GM18858 (cell line): ENCODE results near the gene TNRC6C.

Source experiments
- ATAC-seq: cut with Tn5 transposase; IDR thresholded peaks from one replicate; pipeline ENCODE4 v1.9.1; 2021; ENCODE audit not compliant: unreplicated experiment

Gene TNRC6C

GRCh38 chr17:78010759-78011158, 52.3 kb downstream of the TNRC6C start:
- ATAC-seq = no peak

GRCh38 chr17:78012428-78012827, 53.9 kb downstream of the TNRC6C start:
- ATAC-seq = no peak

DNA sequence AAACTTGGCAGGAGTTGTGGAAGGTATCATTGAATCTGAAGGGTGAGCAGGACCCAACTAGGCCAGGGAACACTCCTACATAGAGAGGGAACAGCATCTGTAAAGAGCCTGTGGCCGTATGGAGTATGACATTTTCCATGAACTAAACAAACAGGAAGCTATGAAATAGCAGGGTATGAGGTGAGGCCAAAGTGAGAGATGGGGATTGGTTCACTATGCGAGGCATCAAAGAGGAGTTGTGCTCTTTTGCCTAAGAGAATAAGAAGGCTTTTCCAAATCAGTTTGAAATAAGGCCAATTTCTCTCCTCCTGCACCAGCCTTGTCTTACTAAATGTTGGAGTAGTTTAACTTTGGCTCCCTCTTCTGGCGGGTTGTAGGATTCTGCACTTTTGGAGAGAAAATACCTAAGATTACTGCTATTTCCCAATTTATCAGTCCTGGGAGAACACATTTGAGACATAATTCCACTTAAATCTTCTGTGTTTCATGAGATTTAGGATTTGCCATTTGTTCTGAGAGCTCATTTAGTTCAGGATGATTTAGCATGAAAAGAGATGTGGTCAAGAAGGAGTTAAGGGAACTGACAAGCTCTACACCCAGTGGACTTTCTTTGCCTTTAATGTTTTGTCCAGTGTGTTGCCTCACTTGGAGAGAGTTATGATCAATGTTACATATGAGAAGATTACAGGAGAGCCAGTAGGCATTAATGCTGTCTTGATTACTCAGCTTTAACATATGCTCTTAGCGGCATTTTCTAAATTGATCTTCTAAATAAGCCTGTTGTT, 55.4 kb downstream of the TNRC6C start:
- no peak for ATAC-seq

GRCh38 chr17:78014646-78015045, 56.1 kb downstream of the TNRC6C start:
- ATAC-seq = no peak

- no peak for ATAC-seq
Measured at GRCh38 chr17:78016852-78017251, 58.3 kb downstream of the TNRC6C start.

- no peak for ATAC-seq
Measured at GRCh38 chr17:78019367-78019975, 61.0 kb downstream of the TNRC6C start.

GRCh38 chr17:78019976-78020716, 61.6 kb downstream of the TNRC6C start:
- ATAC-seq = no peak

GRCh38 chr17:78020717-78021108, 62.2 kb downstream of the TNRC6C start:
- no peak for ATAC-seq

DNA sequence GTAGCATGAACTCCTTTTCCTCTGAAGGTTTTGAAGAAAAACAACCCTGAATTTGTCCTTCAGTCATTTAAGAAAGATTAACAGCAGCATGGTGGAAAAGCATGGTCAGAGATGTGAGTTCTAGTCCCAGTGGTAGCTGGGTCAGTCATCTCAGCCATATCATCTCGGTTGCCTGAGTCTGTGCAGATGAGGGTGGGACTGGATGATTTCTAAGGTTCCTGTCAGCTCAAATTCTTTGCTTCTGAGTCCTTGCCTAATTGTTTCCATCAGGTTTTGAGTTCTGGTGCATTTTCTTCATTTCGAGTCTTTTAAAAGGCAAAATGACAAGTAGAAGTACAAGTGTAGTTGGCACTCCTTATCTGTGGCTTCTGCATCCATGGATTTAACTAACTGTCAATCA, 63.9 kb downstream of the TNRC6C start:
- ATAC-seq = no peak

DNA sequence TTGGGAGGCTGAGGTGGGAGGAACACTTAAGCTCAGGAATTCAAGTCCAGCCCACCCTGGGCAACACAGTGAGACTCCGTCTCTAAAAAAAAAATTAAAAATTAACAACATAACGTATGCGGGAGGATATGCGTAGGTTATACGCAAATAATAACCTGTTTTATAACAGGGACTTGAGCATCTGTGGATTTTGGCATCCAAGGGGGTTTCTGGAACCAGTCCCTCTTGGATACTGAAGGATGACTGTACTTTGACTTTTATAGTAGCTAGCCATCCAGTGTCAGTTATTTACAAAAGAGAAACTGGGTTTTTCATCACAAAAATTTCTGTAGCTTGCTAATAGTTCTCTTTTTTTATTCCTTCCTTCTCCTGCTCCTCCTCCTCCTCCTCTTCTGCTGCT, 64.5 kb downstream of the TNRC6C start:
- no peak for ATAC-seq

DNA sequence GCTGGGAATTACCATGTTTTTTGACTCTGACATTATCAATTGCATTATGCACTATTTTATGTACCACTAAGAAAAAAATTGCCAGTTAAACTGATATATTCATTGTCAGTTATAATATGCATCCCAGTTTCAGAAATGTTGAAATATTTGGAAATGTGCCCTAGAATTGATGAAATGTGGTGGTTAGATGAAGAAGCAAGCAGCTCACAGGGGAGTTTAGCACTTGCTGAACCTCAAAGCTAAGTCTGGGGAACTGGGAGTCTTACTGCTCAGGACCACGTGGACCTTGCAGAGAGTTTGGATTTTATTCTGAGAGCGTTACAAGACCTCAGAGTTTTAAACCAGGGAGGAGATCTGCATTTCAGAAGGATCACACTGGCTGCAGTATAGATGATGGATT, 67.9 kb downstream of the TNRC6C start:
- no peak for ATAC-seq

DNA sequence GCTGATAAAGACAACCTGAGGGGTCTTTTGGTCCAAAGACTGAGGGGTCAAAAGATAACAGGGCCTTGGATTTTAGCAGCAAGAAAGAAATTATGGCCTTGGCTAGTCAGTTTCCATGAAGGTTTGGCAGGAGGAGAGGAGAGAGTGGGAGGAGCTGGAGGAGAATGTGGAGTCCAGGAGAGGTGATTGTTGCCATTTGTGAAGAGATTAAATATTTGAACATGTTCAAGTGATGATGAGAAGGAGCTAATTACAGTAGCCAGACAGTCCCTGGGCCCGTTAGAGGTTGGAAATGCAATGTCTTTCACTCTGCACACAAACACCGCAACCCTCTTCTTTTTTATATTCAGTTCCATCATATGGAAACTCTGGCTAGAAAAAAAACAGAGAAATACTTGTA, 68.6 kb downstream of the TNRC6C start:
- ATAC-seq = no peak

DNA sequence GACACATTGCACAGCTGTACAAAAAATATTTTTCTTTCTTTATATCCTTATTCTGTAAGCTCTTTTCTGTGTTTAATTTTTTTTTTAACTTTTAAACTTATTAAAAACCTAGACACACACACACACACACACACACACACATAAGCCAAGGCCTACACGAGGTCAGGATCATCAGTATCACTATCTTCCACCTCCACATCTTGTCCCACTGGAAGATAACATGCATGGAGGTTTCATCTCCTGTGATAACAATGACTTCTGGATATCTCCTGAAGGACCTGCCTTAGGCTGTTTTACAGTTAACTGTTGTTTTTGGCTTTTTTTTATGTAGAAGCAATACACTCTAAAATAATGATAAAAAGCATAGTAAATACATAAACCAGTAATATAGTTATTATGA, 71.2 kb downstream of the TNRC6C start:
- ATAC-seq = no peak

- ATAC-seq = no peak
Measured at GRCh38 chr17:78031435-78031834, 72.9 kb downstream of the TNRC6C start.

- ATAC-seq = no peak
Measured at GRCh38 chr17:78032166-78032565, 73.7 kb downstream of the TNRC6C start.

DNA sequence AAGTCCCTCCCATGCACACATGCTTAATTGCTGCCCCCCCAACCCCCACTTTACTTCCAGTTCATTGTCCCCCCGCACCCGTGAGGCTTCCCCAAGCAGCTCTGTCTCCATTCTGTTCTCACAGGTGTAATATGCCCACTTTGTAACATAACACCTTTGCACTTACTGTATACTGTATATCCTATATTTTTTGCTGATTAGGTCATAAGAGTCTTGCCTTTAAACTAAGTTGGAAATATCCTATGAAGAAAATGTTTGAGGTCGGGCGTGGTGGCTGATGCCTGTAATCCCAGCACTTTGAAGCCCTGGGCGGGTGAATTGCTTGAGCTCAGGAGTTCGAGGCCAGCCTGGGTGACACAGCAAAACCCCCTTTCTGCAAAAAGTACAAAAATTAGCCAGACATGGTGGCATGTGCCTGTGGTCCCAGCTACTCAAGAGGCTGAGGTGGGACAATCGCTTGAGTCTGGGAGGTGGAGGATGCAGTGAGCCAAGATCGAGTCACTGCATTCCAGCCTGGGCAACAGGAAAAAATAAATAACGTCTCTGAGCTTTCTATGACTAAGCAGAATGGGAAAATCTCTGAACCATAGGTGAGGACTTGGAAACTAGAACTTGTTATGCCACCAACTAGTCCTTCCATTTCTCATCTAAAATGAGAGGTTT, 76.1 kb downstream of the TNRC6C start:
- no peak for ATAC-seq

- ATAC-seq = no peak
Measured at GRCh38 chr17:78037280-78037679, 78.8 kb downstream of the TNRC6C start.

DNA sequence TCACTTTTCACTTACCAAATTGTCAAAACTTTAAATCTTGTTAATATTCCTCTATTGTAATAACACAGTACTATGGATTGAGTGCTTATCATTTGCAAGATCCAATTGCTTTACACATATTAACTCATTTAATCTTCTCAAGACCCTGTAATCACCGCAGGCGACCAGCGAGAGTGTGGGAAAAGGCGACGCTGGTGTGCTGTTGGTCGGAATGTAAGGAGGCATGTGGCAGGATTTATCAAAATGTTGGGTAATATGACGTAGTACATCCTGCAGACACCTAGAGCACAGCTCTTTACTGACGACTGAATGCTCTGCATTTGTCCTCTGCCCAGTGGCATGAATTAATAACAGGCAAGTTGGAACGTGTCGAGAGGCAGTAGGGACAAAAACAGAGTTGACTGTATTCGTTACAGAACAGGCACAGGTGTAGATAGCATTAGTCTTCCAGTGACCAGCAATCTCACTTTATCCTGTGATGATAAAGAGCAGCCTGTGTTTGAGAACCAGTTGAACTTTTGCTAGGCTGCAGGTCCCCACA, 80.3 kb downstream of the TNRC6C start:
- no peak for ATAC-seq

GRCh38 chr17:78039581-78039980, 81.1 kb downstream of the TNRC6C start:
- no peak for ATAC-seq

- ATAC-seq = no peak
Measured at GRCh38 chr17:78040440-78041385, 82.2 kb downstream of the TNRC6C start.
